ENCODE measurements around the gene PPP2R2D.

DNA sequence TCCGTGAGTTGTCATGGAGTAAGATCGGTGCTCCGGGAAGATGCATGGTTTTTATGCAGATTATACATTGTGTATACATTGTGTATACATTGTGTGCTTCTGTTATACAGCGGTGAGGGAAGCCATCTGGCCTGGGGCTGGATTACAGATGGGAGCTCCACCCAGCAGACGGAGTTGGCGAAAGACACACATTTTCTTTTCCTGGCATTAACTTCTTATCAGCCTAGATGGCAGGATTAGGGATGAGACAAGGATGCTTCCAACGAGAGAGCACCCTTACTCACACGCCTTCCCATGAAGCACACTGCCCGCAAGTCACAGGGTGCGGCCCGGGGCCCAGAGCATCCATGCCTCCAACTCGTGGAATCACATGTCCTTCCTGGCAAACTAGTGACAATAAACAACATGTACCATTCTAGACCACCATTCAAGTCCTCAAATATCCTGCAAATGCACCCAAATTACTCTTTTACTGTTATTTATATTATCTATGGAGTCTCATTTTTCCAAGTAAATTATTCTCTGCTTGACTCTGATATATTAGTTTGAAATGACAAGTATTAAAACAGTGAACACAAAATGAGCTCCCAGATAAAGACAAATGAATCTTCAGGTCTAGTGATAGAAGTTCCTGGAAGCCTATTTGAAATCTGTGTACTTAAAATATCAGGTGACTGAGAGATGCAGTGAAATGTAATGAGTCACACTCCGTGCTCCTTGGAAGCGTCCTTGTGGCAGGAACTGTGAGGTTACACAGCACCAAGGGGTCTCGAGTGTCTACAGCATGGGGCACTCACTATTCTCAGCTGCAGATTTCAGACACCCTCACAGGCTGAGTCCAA, 29.8 kb upstream of the PPP2R2D start:
- no peak for TF ChIP-seq POLR2A (IDR thresholded peaks at IDR 0.05)
- TF ChIP-seq POLR2AphosphoS5 (IDR thresholded peaks at IDR 0.05), result no peak
- no peak for TF ChIP-seq EP300 (IDR thresholded peaks at IDR 0.05; ENCODE audit: low read depth)

Measured in transverse colon (tissue), 3 donors.